Stimulated activated CD4-positive, alpha-beta T cell treated with anti-CD3 and anti-CD28 coated beads, Interleukin-1b, Interleukin-23, amount 100 ng/mL, for 4 hours (primary cell): ENCODE measurements around the gene SLAMF9.

Source experiments
- DNase-seq, 2 donors: peaks; one replicate each; pipeline ENCODE4 v3.0.0-alpha.2; 2020; ENCODE audit warnings: low read depth in 2 of 2

SLAMF9 gene

DNA sequence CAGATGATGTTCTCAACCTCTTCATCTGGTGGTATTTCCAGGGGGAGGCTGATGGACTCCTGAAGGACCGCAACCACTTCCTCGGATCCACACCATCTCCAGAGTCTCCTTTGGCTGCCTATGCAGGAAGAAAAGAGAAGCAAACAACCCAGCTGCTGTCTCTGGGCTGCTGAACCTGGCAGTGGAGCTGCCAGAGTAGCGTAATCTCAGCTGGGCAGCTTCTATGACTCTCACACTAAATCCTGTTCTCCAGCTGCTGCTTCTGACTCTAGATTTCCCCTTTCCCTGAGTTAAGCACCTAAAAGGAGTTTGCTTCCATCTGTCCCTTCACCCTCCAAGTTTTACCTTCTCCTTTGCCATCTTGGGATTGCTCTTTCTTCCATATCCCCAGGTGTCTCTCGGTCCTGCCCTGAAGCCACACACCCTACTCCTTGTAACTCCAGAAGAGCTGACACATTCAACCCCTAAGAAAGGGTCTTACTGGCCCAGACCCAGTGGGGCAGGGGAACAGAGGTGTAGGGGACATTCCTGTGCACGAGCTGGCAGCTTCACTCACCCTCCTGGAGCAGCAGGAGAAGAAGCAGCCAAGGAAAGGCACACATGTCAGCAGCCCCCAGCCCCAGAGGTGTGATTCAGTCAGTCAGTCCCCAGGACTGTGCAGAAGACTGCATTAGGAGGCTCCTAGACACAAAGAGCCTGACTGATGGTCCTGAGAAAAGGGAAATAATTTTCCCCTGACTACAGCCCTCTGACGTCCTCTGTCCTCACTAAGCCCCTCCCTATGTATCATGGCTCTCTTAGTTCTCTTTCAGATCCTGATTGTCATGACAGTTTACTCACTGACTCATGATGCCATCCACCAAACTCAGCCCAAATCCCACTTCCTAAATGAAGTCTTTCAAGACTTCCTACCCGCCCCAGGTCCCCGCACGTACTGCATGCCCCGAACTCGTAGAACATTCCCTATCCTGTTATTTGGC is at the start of gene SLAMF9:
Gene SLAMF9, minus strand, starts transcription at position 702 of the 980 bp plus-strand sequence. Its CDS starts 100 bp downstream, at position 602.
- DNase-seq, result no peak

DNA sequence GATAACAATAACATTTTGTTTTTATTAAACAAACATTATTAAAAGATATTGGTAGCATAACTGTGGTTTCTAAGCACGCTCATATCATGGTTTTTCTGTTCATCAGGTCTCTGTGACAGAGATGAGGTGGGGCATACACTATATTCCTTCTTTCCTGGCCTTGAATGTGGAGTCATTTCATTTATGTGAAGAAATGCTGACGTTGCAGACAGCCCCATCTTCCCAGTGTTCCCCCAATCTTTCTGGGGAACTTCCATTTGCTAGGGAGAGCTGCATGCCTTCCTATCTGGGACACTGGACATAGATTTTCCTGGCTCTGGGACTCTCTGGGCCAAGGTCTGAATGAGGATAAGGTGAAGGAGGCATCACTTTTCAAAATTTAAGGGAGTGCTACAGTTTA is 47.4 kb upstream of the SLAMF9 start:
- DNase-seq, result no peak

- DNase-seq, result no peak
These were observed 45.2 kb upstream of the SLAMF9 start for GRCh38 chr1:159999204-159999603.

DNA sequence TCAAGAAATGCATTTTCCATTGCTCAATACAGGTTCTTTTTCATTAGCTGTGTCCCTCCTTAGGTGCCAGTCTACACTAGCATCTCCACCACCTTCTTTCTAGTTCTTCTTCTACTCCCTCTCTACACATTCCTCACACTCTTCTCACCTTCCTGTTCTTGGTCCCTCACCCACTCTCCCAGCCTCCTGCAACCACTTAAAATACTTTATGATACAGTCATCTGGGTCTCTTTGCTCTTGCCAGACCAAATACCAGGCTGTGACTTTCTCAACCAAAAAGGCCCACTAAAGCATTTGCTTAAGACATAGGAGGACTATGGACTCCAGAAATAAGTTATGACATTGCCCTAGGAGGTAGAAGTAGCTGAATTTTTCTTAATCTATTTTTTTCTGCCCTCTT is 42.6 kb upstream of the SLAMF9 start:
- DNase-seq, result no peak

GRCh38 chr1:159994896-159995295 is 40.9 kb upstream of the SLAMF9 start:
- DNase-seq, result no peak

DNA sequence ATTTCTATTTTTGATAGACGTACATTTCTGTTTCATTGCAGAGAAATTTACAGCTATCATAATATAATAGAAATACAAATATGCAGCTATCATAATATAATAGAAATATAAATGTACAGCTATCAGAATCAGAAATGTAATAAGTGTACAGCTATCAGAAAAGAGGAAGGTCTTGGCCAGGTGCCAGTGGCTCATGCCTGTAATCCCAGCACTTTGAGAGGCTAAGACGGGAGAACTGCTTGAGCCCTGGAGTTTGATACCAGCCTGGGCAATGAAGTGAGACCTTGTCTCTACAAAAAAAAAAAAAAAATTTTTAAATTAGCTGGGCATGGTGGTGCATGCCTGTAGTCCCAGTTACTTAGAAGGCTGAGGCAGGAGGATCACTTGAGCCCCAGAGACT is 39.9 kb upstream of the SLAMF9 start:
- DNase-seq, result no peak

- no peak for DNase-seq
These were observed 38.1 kb upstream of the SLAMF9 start for GRCh38 chr1:159992161-159992560.

DNA sequence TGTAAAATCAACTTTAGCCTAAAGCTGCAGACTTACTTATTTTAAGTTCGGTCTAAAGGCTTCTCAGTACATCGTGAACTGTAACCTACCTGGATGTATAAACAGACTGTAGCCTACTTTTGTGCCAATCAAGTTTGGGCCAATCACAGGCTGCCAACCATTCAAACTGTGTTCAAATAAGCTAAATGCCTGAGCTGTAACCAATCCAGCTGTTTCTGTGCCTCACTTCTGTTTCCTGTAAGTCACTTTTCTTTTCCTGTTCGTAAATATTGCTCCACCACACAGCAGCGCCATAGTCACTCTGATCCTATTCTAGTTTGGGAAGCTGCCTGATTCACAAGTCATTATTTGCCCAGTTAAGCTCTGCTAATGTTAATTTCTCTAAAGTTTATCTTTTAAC is 37.5 kb upstream of the SLAMF9 start:
- no peak for DNase-seq

- DNase-seq, result no peak
These were observed 36.0 kb upstream of the SLAMF9 start for GRCh38 chr1:159990005-159990404.

DNA sequence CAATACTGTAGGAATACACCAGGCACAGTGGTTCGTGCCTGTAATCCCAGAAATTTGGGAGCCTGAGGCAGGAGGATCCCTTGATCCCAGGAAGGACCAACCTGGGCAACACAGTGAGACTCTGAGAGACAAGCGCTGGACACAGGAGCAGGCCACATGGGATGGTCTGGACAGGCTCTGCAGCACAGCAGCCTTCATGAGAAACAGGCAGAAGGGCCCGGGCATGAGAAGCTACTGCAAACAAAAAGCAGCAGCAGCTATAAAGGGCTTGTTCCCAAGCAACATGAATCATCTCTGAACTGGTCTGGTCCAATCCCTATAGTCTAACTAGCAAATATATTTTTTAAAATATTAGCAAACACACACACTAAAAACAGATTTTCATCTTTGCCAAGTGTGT is 35.5 kb upstream of the SLAMF9 start:
- no peak for DNase-seq

- no peak for DNase-seq
These were observed 34.0 kb upstream of the SLAMF9 start for GRCh38 chr1:159988006-159988405.

- DNase-seq, result no peak
These were observed 33.1 kb upstream of the SLAMF9 start for GRCh38 chr1:159987186-159987585.

GRCh38 chr1:159986531-159986930 is 32.5 kb upstream of the SLAMF9 start:
- no peak for DNase-seq

- DNase-seq, result no peak
These were observed 32.1 kb upstream of the SLAMF9 start for GRCh38 chr1:159986093-159986492.

GRCh38 chr1:159985473-159985872 is 31.4 kb upstream of the SLAMF9 start:
- DNase-seq, result no peak

DNA sequence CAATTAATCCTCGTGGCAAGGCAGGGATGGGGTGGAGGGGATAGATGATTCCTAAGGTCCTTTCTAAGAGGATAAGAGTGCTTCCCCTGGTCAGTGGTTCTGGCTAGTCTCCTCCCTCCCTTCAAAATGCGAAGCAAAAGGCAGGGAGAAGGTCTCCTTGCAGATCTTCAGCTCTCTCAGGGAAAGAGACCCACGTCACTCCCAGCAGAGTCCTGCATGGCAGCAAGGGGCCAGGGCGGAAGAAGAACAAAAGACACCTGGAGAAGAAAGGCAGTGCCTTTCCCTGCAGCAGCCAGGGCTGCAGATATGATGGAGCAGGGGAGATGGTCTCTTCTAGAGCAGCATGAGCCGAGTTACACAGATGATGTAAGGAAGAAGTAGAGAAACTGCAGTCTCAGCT is 29.6 kb upstream of the SLAMF9 start:
- DNase-seq, result no peak

DNA sequence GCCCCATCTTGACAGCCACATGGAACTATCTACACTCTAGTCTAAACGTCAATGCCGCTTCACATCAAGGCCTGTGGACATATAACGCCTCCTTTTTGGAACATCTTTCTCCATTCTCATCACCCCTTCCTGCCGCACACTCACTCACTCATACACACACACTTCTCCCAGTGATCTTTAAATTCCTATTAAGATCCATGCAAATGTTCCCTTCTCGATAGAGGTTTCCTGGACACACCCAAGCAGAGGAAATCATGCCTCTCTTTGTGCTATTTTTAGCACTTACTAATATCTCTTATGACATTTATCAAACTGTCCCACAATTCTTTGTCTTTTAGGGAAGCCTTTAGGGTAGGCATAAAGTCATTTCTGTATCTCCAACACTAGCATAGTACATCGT is 28.2 kb upstream of the SLAMF9 start:
- DNase-seq, result no peak

GRCh38 chr1:159981351-159982055 is 27.5 kb upstream of the SLAMF9 start:
- DNase-seq, result no peak

DNA sequence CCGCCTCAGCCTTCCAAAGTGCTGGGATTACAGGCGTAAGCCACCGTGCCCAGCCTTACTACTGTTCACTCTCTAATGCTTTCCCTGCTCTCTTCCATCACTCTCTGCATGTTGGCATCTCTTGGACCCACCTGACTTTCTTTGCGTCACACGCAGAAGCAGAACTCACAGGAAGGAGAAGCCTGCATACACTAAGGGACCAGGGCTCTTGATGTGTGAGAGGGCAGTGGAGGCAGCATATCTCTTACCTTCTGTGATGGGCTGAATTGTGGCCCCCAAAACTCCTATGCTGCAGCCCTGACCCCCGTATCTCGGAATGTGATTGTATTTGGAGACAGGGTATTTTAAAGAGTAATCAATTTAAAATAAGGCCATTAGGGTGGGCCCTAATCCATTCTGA is 26.7 kb upstream of the SLAMF9 start:
- no peak for DNase-seq

DNA sequence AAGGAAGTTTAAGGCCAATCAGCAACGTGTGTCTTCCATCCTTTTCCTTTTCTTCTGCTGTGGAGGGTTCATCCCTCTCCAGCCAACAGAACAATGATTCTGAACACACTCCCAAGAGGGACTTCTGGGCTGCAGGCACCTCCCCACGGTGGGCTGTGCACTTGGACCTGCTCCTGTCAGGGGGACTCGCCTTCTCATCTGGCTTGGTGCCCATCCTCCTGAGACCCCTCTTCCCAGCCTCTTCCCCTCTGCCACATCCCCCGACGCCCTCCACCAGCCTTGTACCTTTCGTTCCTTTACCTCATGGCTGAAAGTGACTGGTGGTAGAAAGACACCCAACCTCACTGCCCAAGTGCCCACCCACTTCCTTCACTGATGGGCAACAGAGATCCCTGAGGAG is 26.0 kb upstream of the SLAMF9 start:
- no peak for DNase-seq

- DNase-seq, result no peak
These were observed 25.2 kb upstream of the SLAMF9 start for GRCh38 chr1:159979257-159979656.

- DNase-seq, result no peak
These were observed 24.0 kb upstream of the SLAMF9 start for GRCh38 chr1:159978107-159978398.
